Hippocampal formation (tissue), 2 donors: ENCODE data around the gene WDFY2.

Source experiments
- DNase-seq, 2 donors: peaks; one replicate each; lab custom pipeline; 2025; lab: John Stamatoyannopoulos, UW

WDFY2 gene

DNA sequence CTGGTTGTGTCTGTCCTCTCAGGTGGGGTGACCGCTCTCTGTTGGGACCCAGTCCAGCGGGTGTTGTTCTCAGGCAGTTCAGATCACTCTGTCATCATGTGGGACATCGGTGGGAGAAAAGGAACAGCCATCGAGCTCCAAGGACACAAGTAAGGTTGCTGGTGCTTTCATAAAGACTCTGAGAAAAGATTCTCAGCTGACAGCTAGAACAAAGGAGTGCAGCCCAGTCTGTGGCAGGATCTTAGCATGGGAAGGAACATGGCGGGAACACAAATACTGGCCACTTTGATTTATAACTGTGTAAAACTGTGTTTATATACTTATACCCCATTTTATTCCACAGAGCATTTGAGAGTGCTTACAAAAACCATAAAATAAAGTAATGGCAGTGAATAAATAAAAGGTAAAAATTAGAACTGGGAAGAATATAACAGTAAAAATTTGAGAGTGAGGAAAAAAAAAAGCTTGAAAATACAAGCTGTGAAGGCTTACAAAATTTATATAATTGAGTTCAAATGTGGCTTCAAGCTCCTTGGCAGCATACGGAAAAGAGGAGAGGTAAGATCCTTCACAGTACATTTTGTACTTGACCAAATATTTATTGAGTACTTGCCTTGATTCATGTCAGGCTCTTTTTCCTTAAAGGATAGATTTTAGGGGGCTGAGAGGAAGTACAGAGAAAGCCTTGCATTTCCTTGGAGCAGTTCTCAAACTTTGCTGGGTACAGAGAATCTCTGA is 154.9 kb downstream of the WDFY2 start:
- no peak for DNase-seq

DNA sequence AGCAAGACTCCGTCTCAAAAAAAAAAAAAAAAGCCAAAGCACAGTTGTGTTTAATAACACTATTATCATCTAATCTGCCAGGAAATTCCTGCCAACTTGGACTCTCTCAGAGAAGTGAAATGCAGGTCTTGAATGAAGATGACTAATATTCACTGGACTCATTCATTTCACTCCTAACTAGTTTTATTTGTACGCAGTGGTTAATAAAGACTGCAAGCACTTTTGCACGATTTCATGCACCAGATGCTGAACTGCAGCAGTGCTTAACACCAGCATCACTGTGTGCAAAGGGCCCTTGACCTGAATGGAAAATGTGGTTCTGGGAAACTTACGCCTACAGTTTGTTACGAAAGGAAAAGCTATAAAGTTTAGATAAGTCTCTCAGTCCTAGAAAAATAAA is 156.4 kb downstream of the WDFY2 start:
- DNase-seq: no peak

DNA sequence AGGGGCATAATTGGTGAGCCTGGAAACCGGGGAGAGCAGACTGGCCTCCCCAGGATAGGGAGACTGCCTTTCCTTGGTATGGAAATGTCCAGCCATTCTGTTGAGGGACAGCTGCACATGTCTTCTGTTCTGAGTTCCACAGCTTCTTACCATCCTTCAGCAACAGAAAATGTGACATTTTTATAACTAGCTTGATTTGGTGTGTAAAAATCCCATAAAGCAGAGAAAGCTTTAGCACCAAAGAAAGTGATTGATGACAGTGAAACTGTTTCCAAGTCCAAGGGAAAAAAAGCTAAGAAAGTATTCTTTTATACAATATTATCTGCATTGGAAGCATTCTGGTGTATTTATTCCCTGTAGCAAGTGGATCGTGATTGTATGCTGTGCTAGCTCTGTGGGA is 157.8 kb downstream of the WDFY2 start:
- DNase-seq: no peak

DNA sequence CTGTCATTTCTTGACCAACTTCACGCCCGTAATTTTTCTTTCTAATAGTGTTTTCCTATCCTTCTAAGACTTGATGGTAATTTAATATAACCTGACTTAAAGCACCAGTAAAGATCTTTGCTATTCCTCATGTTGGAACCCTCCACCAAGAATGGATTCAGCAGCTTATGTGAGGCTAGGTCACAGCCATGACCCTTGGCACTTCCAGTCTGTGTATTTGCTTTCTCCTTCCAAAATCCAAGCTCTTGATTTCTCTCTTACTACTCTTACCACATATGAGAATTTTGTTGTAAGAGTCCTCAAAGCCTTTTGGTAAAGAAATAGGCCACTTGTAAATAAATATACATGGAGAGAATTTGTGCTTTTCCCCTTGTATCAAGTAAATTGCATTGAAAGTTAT is 158.3 kb downstream of the WDFY2 start:
- no peak for DNase-seq

DNA sequence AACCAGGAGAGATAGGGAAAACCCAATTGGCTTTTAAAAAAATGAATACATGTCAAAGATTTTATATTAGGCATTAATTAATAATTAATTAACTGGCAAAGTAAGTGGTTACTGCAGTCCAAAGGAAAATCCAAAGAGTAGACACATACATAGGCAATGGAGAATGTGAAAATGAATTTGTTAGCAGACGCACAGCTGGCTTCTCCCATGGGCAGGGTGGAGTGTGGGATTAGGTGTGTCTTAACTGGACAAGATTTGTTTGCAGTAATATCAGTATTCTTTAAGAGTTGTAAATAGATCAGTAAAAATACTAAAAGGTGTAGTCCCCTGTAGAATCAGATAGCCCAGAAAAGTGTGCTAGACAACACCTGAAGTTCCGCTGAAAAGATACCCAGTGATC is 161.0 kb downstream of the WDFY2 start:
- no peak for DNase-seq

DNA sequence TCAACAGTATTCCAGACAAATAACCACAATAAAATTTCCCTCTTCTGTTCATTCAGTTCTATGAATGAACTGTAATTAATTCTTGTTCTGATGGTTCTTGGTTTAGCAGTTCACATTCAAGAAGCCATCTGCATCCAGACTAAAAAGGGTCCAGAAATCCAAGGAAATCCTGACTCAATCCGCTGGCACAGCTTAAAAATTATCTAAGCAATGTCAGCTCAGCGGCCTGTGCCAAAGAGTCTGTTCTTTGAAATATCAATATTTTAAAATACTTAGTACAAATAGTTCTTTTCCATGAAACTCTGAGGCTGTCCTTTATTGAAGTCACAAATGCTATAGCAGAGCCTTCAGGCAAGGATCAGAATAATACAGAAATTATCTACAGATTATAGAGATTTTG is 162.5 kb downstream of the WDFY2 start:
- DNase-seq: no peak

DNA sequence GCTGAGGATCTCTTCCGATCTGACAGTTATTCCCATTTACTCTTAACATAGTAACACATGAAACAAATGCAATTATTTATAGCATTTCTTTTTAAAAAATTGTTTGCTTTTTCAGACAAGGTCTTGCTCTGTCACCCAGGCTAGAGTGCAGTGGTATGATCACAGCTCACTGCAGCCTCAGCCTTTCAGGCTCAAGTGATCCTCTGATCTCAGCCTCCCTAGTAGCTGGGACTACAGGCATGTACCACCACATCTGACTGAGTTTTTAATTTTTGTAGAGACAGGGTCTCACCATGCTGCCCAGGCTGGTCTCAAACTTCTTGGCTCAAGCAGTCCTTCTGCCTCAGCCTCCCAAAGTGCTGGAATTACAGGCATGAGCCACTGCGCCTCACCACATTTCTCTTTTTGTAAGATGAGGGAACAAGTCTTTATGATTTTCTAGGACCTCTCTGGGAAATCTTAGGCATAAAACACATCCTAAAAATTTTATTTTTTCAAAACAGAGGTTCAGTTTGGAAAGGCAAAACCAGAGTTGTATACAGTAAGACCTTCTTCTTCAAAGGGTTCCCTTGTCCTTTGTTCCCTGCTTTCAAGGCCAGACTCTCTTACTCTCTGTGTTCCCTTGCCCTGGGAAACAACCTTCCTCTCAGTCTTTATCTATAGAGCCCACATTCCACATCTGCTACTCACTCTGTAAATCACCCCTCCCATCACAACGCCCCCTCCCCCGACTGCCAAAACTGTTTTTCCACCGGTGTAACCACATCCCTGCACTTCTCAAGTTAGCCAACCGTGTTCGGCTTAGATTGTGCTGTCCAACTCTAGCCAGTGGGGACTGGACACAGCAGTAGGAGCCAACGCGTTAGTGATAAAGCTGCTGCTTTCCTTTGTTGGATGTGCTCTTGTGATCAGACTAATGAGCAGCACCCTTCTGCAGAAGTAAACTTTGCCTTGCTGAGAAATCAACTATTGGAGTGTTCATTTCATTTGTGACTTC is 163.5 kb downstream of the WDFY2 start:
- DNase-seq: no peak

DNA sequence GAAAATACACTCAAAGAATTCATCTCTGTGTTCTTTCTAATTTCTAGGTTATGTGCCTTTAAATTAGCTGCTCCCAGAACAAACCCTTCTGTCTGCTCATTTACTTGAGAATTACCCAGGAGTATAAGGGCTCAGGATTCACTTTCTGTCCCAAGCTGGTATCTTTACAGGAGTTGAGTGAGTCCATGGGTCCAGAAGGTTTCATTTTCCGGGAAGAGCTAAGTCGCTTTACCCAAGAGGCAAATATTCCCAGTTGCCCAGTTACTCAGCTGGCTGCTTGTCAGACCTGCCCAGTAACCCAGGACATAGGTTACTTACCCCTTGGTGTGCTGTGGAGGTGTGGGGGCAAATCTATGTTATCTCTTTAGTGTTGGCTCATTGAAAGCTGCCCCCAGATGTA is 172.4 kb downstream of the WDFY2 start:
- no peak for DNase-seq

DNA sequence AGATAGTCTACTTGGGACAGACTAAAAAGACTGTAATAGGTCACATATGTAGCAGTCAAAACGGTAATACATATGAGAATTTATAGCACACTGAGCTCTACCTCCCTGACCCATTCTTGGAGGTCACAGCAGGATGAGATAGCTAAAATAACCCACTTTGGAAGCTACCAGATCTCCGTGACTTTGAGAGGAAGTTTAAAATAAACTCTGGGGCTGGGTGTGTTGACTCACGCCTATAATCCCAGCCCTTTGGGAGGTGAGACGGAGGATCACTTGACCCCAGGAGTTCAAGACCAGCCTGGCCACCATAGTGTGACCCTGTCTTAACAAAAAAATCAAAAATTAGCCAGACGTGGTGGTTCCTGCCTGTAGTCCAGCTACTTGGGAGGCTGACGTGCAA is 174.4 kb downstream of the WDFY2 start:
- no peak for DNase-seq

DNA sequence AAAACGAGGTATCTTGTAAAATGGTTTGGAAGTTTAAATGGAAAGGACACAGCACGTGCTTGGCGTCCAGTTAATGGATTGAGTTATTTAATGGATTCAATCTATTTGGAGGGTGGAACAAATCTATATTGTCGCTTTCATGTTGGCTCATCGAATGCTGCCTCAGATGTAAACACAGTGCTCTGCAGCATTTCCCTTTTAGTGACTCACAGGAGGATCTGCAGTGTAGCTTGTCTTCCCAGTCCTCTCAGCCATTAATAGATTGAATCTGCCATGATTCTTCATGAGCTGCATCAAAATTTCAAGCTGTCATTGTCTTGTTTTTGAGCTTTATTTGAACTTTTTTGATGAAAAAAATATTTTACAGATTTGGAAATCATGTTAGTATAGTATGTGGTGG is 175.0 kb downstream of the WDFY2 start:
- no peak for DNase-seq

DNA sequence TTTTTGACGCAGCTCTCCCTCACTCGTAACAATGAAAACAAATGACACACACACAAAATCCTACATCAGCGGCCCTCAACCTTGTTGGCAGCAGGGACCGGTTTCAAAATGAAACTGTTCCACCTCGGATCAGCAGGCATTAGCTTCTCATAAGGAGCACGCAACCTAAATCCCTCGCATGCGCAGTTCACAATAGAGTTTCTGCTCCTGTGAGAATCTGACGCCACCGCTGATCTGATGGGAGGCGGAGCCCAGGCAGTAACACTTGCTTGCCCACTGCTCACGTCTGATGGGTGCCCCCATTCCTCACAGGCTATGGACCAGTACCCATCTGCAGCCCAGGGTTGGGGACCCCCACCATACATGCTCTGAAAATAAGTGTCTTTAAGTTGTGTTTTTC is 176.3 kb downstream of the WDFY2 start:
- DNase-seq: peak; percentile 55 to 77

DNA sequence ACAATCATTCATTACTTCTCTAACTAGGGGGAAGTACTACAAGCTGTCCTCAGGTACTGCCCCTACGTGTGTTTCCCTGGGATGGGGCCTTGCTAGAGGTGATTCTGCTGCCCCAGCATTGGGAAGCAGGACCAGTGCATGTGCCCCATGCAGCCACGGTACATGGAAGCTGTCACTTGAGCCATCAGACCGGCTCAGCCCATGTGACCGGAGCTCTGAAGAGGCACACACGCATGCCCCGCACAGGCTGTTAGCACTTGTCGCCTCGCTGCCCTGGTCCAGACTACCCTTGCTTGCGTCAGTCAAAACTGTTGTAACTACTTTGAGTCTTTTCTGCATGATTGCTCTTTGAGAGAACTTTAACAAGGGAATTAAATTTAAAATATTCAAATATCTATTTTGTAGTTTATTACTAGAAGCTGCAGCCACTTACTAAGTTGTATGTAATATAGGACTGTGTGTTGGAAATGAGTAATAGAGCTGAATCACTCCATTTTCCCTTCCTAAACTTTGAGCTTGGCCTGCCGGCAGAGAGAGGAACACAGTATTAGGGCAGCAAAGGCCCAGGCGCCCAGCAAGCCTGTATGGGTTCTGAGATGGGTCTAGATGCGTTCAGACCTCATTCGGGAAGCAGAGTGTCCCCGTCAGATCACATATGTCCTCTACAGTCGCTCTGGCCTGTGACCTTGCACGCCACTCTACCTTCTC is 177.5 kb downstream of the WDFY2 start:
- DNase-seq: no peak

DNA sequence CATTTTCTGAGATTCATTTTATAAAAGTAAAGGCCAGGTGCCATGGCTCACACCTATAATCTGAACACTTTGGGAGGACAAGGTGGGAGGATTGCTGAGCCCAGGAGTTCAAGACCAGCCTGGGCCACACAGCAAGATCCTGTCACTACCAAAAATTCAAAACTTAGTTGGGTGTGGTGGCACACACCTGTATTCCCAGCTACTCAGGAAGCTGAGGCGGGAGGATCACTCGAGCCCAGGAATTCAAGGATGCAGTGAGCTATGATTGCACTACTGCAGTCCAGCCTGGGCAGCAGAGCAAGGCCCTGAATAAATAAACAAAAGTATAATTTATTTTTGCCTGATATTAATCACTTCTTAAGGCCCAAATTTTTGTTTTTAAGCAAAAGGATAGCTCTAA is 179.2 kb downstream of the WDFY2 start:
- DNase-seq: no peak

DNA sequence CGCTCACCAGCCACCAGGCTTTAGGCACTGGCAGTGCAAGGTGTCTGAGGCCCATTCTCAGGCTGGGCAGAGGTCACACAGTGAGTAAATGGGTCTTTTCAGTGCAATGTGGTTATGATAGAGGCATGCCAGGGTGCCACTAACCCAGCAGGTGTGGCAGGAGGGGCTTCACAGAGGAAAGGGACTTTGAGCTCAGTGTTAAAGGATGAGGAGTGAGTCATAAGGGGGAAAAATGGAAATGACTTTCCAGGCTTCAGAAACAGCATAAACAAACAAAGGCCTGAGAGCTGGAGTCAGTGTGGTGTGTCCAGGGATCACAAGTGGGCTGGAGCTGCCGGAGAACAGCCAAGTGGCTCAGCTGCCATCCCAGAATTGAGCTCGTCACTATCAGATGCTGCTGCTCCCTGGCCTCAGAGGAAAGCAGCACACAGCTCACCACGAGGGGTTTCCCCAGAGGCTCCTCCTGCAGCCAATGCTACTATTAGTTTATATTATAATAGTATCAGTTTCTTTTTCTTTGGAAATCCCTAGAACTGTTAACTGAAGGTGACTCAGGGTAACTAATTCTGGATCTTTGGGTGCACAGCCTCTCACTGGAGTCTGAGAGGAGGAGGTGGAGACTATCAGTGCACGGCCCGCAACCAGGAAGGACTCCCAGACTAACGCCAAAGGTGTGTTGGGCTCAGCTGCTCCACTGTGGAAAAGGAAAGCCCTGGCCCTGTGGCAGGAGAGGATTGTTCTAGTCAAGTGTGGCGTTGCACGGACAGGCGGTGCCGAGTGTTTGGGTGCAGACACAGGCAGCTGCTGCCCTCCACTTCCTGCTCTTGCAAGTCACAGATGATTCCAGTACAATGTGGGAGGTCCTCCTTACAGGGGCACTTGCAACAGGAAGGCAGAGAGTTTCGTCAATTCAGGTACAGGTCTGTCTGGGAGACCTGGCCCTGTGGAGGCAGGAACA is 180.2 kb downstream of the WDFY2 start:
- peak; percentile 51 to 62 for DNase-seq

DNA sequence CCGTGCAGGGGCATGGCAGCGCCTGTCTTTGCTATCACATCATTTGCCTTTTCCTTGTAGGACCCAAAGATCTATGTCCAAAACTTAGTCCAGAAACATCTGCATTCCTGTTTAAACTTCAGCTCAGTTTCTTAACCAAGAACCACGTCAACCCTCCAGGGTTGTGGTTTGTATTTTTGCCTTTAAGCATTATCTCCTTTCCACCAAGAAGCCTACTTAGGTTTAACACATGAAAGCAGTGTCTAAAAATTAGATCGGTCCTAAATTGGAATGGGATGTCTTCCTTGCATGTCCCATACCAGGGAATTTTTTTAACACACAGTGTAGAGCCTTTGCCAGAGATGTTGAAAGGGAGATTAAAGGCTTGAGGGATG is 180.9 kb downstream of the WDFY2 start:
- no peak for DNase-seq

DNA sequence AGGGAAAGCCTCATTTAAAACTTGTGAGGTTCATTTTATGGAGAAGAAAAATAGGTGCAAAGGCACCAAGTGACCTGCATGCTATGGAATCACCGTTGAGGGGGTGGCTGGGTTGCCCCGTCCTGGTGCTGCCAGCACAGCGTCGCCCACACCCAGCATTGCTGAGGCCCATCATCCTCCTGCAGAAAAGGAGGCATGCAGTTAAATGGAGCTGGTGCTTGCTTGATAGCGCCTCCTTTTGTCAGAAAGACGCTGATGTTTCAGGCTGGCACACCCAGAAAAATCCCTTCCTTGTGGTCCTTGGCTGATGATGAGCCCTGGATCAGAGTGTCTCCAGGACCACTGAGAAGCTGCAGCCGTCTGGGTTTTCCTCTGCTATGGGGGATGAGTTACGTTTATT is 182.8 kb downstream of the WDFY2 start:
- no peak for DNase-seq

DNA sequence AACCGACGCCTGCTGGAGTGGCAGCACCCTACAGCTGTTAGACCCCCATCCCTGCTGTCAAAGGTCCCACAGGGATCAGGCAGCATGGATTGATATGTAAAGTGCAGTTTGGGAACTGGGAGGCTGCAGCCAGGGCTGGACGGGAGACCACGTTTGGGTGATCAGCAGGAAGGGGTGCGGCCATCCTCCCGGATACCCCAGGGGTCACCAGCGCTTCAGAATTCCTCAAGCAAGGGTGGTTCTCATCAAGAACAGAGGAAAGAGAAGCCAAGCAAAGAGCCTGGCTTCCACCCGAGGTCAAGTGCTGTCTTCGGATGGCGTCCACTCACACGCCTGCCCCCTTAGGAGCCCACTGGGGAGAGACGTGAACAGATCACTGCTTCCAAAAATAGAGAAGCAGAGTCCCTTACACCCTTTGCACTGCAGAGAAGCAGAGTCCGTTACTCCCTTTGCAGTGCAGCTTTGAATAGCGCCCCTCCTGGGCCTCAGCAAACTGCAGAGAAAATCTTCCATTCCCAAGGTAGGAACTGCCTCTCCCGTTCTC is 184.2 kb downstream of the WDFY2 start:
- DNase-seq: no peak

DNA sequence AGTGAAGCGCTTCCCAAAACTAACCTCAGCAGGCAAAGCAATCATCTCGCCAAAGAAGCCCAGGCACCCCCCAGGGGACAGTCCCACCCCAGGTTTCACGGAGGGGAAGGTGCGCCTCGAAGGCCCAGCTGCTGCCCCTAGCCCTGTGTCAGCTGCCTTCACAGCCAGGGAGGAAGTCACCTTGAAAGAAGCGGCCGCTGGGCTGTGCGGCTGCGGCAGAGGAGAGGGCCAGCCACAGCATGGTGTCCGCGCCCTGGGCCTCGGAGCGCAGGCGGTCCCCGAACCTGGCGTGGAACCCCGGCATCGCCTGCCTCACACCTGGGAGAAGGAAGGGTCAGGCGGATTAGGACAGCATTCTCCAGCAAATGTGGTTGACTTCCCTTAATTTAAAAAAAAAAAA is 184.7 kb downstream of the WDFY2 start:
- no peak for DNase-seq

DNA sequence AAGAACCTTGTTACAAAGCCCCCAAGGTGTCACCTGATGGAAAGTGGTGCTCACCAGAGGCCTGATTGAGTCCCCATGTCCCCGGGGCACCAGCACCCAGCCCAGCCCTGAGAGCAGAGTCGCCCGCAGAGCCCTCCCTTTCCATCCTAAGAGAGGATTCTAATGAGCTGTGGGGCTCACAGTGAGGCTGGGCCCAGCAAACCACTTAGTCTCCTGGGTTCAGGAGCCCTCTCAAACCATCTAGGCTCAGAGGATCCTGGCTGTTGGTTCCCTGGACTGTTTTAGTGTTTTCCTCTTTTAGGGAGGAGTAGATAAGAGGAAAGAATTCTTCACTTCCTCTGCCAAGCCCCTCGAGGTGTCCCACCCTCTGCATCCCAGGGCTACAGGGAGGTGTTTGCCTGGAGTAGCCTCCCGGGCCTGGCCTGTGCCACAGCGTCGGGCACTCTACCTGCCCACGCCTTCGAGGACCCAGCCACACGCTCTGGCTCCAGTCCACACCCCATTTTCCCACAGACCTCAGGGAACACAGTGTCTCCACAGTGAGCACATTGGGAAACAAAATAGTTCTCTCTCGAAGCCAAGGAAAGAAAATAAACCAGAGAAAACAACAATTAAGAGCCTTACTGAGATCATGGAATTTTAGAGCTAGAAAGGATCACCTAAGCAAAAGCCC is 185.3 kb downstream of the WDFY2 start:
- no peak for DNase-seq

DNA sequence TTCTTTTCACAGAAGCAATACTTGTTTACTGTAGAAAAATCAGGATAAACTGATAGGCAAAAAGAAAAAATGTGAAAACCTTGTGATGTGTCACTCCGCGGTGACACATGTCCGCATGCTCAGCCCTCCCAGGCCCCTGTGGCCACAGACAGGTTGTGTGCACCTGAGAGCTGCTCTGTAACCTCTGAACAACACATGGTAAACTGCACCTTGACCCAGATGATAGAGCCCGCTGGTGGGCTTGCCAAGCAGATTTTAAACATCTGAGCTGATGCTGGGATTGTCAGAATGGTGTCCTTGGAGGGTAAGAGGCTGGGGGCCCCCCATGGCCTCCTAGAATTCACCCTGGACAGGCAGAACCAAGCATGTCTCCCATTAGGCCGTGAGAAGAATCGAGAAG is 185.9 kb downstream of the WDFY2 start:
- DNase-seq: no peak
